Erythroblast (primary cell): Measurements from ENCODE around the gene RGR.

Experiments used
- GATA1 ChIP-seq: IDR thresholded peaks from 2 replicates; pipeline ENCODE4 v1.6.1; 2011; ENCODE audit warnings: low read depth, mild to moderate bottlenecking, control low read depth, low read length, moderate library complexity
- POLR2A ChIP-seq: IDR thresholded peaks from 2 replicates; pipeline ENCODE4 v1.6.1; 2011; ENCODE audit warnings: mild to moderate bottlenecking, low read length

DNA sequence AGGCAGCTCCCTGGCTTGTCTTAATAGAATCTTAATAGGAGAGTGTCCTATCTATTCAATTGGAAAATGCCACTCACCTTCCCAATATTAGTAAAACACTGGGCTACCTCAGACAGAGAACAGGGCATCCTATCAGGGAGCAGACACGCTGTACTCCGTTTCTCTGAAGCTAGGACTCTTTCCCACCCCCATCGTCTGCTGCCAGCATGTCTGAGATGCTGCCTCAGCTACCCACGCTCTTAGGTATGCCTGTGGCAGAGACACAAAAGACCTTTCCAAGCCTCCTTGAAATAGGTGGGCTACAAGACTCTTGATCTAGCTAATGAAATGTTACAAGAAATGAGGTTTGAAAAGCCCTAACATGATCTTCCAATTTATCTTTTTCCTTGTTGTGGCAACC lies 17.0 kb upstream of the RGR start:
- TF ChIP-seq POLR2A, result no peak
- TF ChIP-seq GATA1, result no peak
